ENCODE data around the gene HOXA3. TPM values are rescaled to one million over a fixed set of nuclear protein-coding genes. Genes with fewer than 3 reads are reported as not detected.

The HOXA3 gene
- total and polyA plus RNA-seq, 2 donors (not counting 1 experiment from before 2014, with no cell fraction given) = 0.68 to 1.5 TPM

DNA sequence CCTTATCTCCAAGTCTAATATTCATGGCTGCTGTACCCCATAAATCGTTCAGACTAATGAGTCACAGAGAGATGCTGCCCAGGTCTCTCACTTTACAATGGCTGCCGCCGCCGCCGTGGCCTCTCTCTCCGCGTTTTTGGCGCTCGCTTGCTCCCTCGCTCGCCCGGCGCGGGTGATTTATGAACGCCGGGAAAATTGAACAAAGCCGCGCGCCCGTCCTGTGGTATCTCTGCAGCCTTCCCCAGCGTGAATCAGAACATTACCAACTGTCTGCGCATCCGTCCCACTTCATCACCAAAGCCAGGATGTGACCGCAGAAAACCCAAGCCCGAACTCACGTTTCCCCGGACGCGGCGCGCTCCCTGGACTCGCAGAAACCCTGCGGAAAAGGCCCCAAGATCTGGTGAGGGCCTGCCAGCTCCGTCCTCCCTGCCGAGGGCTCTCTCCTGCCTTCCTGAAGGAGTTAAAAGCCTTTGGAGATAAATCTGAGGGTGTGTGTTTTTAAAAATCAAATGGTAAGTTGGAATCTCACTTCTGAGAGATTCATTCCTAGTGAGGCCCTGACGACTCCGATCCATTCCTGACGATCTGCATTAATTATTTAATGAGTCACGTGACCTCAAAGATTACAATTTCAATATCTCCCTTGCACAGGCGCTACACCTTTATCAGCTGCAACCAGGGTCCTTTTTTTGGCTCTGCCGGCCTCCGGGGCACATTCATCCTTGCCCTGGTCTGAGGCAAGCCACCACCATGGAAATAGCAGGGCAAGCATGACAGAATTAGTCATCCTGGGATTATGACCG lies 28.1 kb downstream of the HOXA3 start:
- TF ChIP-seq EZH2 (IDR thresholded peaks at IDR 0.05; ENCODE audit: low read length, missing control alignments) = no peak
- TF ChIP-seq, protein P1, sequence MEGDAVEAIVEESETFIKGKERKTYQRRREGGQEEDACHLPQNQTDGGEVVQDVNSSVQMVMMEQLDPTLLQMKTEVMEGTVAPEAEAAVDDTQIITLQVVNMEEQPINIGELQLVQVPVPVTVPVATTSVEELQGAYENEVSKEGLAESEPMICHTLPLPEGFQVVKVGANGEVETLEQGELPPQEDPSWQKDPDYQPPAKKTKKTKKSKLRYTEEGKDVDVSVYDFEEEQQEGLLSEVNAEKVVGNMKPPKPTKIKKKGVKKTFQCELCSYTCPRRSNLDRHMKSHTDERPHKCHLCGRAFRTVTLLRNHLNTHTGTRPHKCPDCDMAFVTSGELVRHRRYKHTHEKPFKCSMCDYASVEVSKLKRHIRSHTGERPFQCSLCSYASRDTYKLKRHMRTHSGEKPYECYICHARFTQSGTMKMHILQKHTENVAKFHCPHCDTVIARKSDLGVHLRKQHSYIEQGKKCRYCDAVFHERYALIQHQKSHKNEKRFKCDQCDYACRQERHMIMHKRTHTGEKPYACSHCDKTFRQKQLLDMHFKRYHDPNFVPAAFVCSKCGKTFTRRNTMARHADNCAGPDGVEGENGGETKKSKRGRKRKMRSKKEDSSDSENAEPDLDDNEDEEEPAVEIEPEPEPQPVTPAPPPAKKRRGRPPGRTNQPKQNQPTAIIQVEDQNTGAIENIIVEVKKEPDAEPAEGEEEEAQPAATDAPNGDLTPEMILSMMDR (conservative IDR thresholded peaks at IDR 0.05 in 1 of 2, IDR thresholded peaks at IDR 0.05 in 1 of 2; ENCODE audit: low read depth in 1 of 2, low read length in 2 of 2) = no peak
- Histone ChIP-seq H4K20me1 (ENCODE audit: control insufficient read depth, extremely low read depth, insufficient read depth, low read length) (no peaks in the 10 kb centered on the region), H3K27ac (ENCODE audit: insufficient read depth, low read length) (peak overlapping the region; percentile 74), H3K4me2 (ENCODE audit: extremely low read depth, insufficient read depth, low read length) (peak overlapping the region; percentile 90), H3K9ac (ENCODE audit: insufficient read depth, low read length) (peak overlapping the region; percentile 42), H3K27me3 (ENCODE audit: control insufficient read depth, insufficient read depth, low read length) (no peaks in the 10 kb centered on the region), H3K79me2 (ENCODE audit: control insufficient read depth, insufficient read depth, low read length) (peaks cover 22% of the 10 kb centered on the region), H3K9me3 (ENCODE audit: control insufficient read depth, insufficient read depth, low read depth, low read length) (no peaks in the 10 kb centered on the region), H3K4me3 (replicated peaks in 1 of 4; ENCODE audit: control extremely low read depth in 1 of 4, insufficient read depth in 1 of 4, low read depth in 3 of 4, low read length in 4 of 4) (peak overlapping the region in 3 of 4 experiments; percentile 12 to 57 (median 32)), H3K4me1 (ENCODE audit: control insufficient read depth, extremely low read depth, insufficient read depth, low read length) (peaks cover 21% of the 10 kb centered on the region), H2AFZ (ENCODE audit: low read length) (no peak overlapping the region), H3K36me3 (ENCODE audit: control insufficient read depth, insufficient read depth, low read length) (no peaks in the 10 kb centered on the region)
- peak; percentile 91 to 97 for DNase-seq (ENCODE audit: low read depth in 2 of 2)

DNA sequence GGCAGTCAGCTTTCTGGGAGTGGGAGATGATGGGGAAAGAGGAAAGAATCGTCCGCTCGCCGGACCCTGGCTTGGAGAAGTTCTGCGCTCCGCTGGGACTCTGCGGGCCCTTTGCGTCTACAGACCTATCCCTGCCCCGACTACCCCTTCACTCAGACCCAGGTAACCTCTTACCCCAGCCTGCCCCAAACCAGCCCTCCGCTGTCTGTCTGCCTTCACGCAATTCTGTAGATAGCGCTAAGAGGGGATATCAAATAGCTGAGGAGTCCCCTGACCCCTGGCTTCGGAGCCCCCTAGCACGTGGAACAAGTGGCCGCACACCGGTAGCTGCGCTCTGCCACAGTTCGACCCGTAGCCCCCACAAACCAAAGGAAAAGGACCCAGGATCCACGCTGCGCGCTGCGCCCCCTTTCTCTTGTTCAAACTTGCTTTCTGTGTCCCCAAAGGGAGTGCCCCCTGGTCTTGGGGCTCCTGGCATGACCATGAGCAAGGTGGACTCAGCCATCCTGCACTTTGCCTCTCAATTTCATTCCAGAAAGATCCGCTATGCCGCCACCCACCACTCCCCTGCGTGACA lies 28.8 kb downstream of the HOXA3 start:
- no peaks in the 10 kb centered on the region for H3K36me3 ChIP-seq (ENCODE audit: control insufficient read depth, insufficient read depth, low read length)
- no peak overlapping the region for H2AFZ ChIP-seq (ENCODE audit: low read length)
- no peaks in the 10 kb centered on the region for H3K27me3 ChIP-seq (ENCODE audit: control insufficient read depth, insufficient read depth, low read length)
- H3K4me3 ChIP-seq (replicated peaks in 1 of 4; ENCODE audit: control extremely low read depth in 1 of 4, insufficient read depth in 1 of 4, low read depth in 3 of 4, low read length in 4 of 4) = peak overlapping the region; percentile 25 to 57 (median 36)
- H3K9ac ChIP-seq (ENCODE audit: insufficient read depth, low read length) = peak overlapping the region; percentile 42
- peaks cover 24% of the 10 kb centered on the region for H3K4me1 ChIP-seq (ENCODE audit: control insufficient read depth, extremely low read depth, insufficient read depth, low read length)
- DNase-seq (ENCODE audit: low read depth in 2 of 2) = no peak
- peak overlapping the region; percentile 74 for H3K27ac ChIP-seq (ENCODE audit: insufficient read depth, low read length)
- TF ChIP-seq EZH2 (IDR thresholded peaks at IDR 0.05; ENCODE audit: low read length, missing control alignments) = no peak
- TF ChIP-seq, protein P1 (conservative IDR thresholded peaks at IDR 0.05 in 1 of 2, IDR thresholded peaks at IDR 0.05 in 1 of 2; ENCODE audit: low read depth in 1 of 2, low read length in 2 of 2) = no peak
- H3K9me3 ChIP-seq (ENCODE audit: control insufficient read depth, insufficient read depth, low read depth, low read length) = no peaks in the 10 kb centered on the region
- H3K79me2 ChIP-seq (ENCODE audit: control insufficient read depth, insufficient read depth, low read length) = peaks cover 22% of the 10 kb centered on the region
- H3K4me2 ChIP-seq (ENCODE audit: extremely low read depth, insufficient read depth, low read length) = peak overlapping the region; percentile 90
- no peaks in the 10 kb centered on the region for H4K20me1 ChIP-seq (ENCODE audit: control insufficient read depth, extremely low read depth, insufficient read depth, low read length)

DNA sequence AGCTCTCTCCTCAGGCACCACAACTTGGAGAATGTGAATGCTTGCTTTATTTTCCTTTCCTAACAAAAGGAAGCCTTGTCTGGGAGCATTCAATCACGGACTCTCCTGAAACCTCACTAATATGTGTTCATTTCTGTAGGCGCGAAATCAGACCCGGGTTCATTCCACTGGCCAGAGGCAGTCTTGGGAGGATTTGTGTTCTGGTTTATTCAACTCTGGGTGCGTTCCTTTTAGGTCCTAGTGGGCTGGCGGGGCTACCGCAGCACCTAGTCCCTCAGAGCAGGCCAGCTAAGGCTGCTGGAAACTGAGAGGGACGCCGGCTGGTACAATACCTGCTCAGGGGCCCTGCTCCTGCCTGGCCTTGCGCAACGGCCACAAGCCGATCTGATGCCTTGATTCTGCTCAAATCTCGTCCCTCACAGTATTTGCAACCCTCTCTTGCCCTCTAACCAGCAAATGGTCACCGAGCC lies 29.3 kb downstream of the HOXA3 start:
- Histone ChIP-seq H3K4me1 (ENCODE audit: control insufficient read depth, extremely low read depth, insufficient read depth, low read length) (peaks cover 27% of the 10 kb centered on the region), H3K4me3 (replicated peaks in 1 of 4; ENCODE audit: control extremely low read depth in 1 of 4, insufficient read depth in 1 of 4, low read depth in 3 of 4, low read length in 4 of 4) (peak overlapping the region; percentile 6 to 57 (median 38)), H3K27ac (ENCODE audit: insufficient read depth, low read length) (peak overlapping the region; percentile 74), H3K4me2 (ENCODE audit: extremely low read depth, insufficient read depth, low read length) (peak overlapping the region; percentile 90), H3K79me2 (ENCODE audit: control insufficient read depth, insufficient read depth, low read length) (peaks cover 28% of the 10 kb centered on the region), H2AFZ (ENCODE audit: low read length) (no peak overlapping the region), H3K27me3 (ENCODE audit: control insufficient read depth, insufficient read depth, low read length) (no peaks in the 10 kb centered on the region), H3K9me3 (ENCODE audit: control insufficient read depth, insufficient read depth, low read depth, low read length) (no peaks in the 10 kb centered on the region), H3K9ac (ENCODE audit: insufficient read depth, low read length) (no peak overlapping the region), H3K36me3 (ENCODE audit: control insufficient read depth, insufficient read depth, low read length) (no peaks in the 10 kb centered on the region), H4K20me1 (ENCODE audit: control insufficient read depth, extremely low read depth, insufficient read depth, low read length) (no peaks in the 10 kb centered on the region)
- peak; percentile 54 to 72 for DNase-seq (ENCODE audit: low read depth in 2 of 2)
- TF ChIP-seq, protein P1 (conservative IDR thresholded peaks at IDR 0.05 in 1 of 2, IDR thresholded peaks at IDR 0.05 in 1 of 2; ENCODE audit: low read depth in 1 of 2, low read length in 2 of 2) = no peak
- TF ChIP-seq EZH2 (IDR thresholded peaks at IDR 0.05; ENCODE audit: low read length, missing control alignments) = no peak

Data from fibroblast of lung (primary cell).